GM21528 (cell line): Measurements from ENCODE around the gene CASTOR1.
A peak's percentile ranks its signal among the peaks of the same experiment; 100 is the strongest.

Experiments used
- ATAC-seq: cut with Tn5 transposase; IDR thresholded peaks from one replicate; pipeline ENCODE4 v1.9.1; 2021; ENCODE audit warnings: mild to moderate bottlenecking, moderate library complexity; ENCODE audit not compliant: unreplicated experiment, low FRiP score

CASTOR1 gene

DNA sequence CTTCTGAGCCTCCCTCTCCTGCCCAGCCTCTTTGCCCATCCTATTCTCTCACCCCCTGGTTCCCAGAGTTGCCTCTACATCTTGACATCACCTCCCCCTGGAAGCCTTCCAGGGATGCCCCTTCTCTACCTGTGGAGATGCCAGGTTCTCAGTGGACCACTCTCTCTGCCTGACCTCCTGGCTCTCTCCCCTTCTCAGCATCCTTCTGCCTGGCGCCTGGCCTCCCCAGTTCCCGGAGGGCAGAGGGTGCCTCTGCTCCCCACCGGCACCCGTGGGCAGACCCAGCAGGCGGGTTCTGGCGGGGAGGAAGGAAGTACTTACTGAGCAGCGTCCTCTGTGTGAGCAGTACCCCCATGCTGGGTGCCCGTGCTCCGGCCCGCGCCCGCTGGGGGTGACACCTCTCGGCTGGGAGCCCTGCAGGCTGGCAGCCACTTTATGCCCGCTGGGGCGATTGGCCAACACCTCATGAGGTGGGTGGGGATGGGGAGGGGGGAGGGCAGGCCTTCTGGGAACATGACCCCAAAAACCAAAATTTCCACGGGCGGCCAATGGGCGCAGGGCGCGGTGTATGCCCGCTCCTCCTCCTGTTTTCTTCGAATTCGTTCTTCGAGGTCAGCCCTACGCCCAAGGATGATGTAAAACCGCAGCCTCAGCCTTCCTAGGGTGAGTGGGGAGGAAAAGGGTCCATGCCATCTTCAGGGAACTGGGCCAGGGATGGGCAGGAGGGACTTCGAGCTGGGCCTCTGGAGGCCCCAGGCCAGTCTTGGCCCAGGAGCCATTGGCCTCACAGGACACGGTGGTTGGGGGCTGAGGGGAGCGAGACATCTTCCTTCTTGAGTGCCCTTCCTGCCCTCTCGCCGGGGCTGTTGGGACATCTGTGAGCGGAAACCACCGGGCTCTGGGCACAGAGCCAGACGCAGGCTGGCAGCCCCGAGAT, 22.6 kb downstream of the CASTOR1 start, which contains the start of gene OSM:
TSS of gene OSM (minus strand) at position 407 of the 937 bp plus-strand sequence. CDS start at position 355, 52 bp downstream.
- ATAC-seq = no peak

DNA sequence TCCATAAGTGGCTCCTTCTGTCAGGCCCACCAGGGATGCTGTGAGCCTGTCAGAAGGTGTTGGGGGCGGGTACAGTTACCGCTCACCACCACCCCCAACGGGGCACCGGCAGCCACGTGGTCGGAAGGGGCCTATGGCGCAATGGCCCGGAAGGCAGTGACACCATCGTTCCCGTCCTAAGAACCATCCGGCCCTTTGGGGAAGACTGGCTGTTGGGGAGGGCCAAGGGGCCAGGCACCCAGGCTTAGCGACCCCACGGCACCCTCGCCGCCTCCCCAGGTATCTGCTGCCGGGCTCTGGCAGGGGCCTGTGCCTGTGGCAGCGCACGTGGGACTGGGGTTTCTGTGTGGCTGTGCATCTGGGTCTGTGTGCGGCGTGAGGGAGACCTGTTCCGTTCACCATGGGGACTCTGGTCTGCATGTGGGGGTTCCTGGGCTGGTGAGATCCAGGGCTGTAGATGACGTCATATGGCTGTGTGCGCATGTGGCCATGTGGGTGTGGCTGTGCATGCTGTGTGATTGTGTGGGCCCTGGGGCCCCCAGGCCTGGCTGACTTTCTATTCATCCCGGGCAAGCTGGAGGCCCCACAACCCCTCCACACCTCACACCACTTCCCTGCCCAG, 23.4 kb downstream of the CASTOR1 start:
- ATAC-seq = peak; percentile 58

DNA sequence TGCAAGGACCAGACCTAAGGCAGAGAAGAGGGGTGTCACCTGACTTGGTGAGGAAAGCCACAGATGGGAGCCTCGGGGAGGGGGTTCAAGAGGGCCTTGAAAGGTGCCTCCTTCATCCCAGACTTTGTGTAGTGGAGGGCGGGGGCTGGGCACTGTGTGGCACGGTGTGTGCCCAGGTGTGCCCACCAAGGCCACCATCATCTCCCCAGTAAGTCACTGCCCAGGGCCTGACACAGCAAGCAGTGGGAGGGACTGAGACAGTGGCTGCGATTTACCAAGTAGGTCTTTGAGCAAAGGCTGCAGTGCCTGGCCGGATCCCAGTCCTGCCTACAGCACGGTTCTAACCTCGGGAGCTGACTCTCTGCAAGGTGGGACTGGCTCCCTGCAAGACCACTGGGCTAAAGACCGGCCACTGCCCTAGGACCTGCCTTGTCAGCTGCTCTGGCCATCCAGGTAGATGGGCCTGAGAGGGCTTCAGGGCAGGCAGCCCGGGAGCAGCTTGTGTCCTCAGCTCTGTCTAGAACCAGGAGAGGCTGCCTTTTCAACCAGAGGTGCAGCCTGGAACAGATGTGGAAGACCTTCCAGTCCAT, 24.1 kb downstream of the CASTOR1 start:
- no peak for ATAC-seq

DNA sequence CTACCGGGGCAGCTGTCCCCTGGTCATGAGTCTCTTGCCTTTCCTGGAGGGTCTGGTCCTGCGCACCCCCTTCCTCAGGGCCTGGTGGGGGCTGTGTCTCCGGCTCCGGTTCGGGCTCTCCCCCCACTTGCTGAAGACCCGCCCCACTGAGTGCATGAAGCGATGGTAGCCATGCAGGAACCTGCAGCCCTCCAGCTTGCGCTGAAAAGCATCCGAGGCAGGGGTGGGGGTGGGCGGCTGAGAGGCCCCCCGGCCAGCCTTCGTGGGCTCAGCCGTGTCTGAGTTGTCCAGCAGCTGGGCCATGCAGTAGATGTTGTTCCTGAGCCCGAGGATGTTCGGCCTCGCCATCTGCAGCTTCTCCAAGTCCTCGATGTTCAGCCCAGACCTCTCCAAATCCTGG, 25.4 kb downstream of the CASTOR1 start:
- no peak for ATAC-seq

DNA sequence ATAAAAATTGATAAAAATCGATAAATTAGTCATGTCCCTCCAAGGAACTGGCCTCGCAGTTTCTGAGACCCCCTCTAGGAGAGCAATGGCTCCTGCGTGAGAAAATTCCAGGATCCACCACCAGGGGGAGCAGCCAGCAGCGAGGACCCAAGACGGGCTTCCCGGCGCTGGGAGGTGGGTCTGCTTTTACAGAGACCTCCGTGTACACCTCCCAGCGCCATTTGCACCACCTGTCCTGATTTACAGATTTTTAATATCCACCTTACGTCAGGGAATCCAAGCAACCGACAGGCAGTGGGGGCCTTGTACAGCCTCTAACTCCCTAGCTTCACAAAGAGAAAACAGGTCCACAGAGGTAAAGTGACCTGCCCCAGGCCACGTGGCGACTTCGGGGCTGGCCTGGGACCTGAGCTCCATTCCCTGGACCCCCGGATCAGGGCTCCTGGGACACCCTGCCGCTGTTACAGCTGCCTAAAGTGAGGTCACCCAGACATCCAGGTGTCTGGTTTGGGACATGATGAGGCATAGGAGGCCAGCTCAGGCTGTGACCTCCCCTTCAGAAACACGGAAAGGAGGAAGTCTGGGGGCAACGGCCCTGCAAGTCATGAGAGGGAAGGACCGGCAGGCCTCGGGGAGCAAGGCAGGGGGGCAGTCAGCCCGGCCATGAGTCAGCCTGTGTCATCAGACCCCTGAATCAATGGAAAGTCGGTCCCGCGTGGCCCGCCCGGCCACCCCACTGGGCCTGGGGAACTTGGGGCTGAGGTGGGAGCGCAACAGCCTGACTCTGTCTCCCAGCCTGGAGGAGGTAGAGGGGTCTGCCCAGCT, 26.2 kb downstream of the CASTOR1 start:
- ATAC-seq = no peak

DNA sequence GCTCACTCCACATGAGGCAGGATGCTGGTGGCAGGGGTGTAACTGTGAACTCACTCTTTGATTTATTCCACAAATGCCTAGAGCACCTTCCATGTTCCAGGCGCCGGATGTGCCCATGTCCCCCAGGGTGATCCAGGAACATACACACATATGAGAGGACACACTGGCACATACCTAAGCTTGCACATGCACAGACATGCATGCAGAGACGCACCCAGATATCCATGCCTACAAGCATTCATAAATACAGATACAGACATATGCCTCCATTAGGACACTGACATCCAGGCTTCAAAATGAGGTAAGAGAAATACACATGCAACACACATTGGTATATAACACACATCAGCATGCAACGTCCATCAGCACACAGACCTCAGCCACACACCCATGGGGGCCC, 27.2 kb downstream of the CASTOR1 start:
- ATAC-seq = no peak

DNA sequence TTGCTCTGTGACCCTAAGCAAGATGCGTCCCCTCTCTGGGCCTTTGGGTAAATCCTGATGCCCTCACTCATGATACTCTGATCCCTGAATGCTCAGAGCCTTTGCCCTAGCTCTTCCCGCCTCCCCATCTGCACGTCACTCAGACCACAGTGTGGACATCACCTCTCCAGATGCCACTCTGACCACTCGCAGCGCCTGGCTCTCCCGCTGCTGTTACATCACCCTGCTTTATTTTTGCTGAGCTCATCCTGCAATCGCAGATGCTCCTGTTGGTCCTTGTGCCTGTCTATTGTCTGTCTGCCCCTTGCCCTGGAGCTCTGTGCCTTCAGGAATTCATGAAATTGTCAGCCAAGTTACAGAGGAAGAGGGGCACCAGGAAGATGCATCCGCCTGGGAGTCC, 28.2 kb downstream of the CASTOR1 start:
- no peak for ATAC-seq

DNA sequence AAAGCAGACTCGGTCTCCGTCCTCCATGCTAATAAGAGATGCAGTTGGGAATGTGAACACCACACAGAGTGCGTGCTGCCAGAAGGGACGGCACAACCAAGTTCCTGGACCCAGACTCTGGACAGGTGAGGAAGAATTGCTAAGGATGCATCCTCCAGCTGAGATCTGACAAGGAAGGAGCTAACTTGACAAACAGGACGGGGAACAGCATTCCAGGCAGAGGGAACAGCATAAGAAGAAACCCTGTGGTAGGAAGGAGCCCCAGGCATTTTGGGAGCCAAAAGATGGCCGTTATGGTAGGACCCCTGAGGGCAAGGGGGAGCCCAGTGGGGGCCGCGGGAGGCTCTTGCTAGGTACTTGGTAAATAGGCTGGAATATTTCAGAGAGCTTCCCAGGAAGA, 28.6 kb downstream of the CASTOR1 start:
- no peak for ATAC-seq

DNA sequence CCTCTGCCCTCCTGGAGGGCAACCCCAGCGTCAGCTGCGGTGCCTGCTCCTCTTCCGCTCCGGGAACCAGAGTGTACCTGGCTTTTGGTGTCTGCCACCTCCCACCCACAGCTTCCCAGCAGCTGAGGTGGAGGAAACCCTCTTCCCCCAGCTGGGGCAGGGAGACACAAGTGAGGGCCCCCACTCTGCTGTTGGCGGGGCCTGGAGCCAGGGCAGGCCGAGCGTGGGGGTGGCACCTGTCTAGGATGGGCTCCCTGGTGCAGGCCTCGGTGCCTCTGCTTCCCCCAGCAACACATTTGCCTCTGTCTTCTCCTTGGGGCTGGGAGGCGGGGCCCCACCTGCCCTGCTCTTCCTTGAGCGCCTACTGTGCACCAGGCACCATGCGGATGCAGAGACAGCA, 29.0 kb downstream of the CASTOR1 start:
- no peak for ATAC-seq

DNA sequence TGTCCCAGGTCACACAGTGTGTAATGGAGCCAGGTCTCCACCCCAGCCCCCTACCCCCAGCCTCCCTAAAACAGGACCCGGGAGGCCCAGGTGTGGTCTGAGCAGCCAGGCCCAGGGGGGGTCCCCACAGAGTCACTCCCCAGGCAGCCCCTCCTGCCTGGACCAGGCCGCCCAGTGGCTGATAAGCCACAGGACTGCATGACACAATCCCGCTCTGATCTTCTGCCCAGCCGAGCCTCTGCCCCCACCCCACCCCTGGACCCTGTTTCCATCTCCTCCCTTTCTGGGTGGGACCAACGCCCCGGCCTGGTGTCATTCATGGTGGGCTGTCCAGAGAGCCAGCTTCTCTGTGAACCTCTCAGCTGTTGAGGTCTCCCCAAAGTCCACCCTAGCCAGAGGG, 35.0 kb downstream of the CASTOR1 start:
- no peak for ATAC-seq

DNA sequence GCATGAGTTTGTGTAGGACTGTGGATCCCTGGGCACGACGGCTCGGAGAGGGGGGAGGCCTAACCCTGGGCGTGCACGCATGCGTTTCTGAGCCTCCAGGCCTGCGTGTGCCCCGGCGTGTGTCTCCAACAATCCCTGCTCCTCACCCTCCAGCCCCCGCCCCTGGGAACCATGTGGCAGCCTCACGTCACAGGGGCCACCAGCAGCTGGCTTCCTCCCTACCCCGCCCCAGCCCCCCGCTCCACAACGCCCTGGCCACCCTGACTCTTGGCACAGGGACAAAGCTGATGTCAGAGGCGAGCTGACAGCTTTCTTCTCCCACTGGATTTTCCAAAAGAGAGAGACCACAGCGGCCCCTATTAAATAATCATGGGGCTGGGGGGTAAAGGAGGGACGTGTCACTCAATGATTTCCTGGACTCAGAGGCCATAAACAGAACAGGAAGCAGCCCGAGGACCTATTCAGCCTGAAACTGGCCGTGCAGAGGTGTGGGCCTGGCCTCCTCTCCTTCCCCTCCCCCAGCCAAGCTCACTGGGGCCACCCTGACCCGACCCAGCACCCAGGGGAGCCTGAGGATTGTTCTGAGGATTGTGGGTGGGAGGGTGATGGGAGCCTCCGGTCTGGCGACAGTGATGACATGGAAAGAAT, 36.0 kb downstream of the CASTOR1 start:
- ATAC-seq = no peak

DNA sequence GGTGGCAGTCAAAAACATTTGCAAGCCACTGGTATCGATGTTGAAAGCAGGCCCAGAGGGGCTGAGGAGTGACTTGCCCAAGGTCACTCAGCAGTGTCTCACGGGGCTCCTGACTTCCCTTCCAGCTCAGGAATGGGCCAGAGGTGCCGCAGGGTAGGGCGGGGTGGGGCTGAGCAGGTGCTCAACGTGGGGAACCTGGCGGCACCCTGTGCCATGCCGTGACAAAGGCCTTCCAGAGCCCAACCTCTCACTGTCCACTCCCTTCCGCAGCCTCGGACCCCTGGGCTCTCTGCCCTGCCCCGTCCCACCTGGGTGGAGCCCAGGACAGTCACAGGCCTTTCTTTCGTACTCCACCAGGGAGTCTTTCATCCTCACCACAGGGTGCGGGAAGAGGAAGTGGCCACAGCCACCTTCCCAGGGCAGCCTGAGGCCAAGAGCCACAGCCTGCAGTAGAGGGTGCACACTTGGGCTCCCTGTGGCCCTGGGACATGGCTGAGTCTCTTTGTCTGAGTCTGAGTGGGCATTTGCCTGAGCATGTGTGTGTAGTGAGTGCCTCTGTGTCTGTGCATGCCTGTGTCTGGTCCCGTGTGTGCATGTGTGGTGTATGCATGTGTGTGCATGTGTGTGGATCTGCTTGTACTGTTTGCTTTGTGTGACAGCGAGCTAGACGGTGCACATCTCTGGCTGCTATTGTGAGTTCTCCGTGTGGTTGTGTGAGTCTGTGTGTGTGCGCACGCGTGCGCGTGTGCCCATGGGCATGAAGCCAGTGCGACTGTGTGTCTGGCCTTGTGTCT, 36.7 kb downstream of the CASTOR1 start:
- no peak for ATAC-seq

DNA sequence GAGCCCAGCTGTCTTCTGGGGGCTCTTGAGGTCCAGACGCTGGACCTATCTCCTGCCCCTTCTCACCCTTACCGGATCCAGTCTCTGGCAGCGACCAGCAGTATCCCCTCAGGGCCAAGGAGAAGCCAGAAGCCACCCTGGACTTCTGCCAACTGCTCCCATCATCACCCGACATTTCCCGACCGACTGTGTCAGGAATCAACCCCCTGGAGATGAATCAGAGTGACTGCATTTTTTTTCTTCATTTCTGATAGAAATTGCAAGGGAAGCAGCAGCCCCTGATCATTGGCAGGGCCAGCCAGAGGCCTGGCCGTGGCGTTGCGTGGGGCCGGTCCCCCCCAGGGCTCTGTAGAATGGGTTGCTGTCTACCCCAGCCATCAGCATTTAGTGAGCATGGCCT, 37.6 kb downstream of the CASTOR1 start:
- no peak for ATAC-seq

DNA sequence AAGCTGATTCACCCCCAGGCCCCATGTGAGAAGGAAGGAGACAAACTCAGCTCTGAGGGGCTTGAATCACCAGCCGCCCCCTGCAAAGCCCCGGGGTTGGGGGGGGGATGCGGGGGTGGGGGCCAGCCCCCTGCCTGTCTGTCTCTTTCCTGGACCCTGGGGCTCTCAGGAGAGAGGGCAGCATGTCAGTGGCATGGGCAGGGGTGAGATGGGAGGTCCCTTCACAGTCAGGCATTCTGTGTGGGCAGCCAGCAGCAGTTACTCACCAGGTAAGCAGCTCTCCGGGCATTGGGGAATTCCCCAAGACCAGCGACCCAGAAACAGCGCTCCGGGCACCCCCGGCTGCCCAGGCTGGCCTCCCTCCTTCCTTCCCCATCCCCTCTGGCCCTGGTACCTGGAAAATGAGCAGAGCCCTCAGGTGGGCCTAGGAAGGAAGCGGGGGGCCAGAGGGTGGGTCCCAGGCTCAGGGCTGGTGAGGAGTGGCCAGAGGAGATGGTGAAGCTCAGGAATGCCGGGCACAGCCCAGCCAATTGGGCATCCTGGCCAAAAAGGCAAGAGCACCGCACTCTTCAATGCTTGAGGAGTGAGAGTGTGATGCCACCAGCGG, 38.5 kb downstream of the CASTOR1 start:
- ATAC-seq = no peak

DNA sequence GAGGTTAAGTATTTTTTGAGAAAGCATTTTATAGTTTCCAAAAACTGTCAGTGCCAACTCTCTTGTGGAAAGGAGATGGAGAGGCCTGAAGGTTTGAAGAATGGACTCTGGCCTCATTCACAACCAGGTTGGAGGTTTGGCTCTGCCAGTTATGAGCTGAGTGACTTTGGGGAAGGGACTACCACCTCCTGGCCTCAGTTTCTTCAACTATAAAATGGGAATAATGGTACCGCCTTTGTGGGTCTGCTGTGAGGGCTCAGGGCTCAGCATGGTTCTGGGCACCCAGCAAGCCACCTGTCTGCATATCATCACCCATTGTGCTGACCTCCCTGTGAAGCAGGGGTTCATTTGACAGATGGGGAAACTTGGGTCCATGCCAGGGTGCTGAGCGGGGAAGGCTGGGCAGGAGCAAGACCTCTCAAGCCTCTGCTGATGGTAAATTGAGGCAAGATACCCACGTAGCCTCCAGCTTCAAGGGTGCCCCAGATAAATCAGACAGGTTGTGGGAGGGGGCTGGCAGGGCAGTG, 39.2 kb downstream of the CASTOR1 start:
- no peak for ATAC-seq

DNA sequence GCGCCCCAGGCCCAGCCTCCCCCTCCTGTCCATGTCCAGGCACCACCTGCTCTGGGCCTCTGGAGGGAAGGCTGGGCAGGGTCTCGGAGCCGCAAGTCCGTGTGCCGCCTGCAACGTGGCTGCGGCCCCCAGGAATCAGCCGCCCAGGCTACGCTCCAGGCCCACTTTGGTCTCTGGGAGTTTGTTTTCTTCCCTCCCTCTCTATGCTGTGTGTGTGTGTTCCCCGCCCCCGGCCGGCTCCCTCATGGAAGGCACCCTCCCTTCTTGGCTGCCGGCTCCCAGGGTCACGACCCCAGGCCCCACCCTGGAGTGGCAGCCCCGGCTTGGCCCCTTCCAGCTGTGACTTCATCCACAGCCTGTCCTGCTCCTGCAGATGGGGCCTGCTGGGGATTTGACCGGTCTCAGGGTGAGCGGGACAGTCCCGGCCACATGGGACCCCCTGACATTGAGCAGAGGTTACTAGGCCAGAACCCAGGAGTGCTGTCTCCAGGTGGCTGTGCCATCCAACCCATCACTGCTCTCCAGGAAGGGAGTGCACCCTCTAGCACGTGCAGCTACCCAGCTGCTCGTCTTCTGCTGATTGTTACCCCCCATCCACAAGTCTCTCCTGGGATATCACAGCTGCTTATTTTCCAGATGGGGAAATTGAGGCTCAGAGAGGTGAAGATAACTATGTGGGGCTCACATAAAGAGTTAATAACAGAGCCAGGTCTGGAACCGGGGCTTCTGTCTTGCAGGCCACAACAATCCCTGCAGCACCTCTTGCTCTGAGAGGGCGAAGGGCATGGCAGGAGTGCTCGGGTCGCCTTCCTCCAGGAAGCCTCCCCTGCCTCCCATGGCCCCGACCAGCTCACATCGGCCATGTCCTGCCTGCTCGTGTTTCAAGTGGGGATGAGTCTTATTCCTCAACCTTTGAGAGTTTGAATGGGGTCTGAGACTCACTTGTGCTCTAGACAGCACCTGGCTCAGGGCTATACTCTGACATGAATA, 40.0 kb downstream of the CASTOR1 start:
- ATAC-seq = no peak

DNA sequence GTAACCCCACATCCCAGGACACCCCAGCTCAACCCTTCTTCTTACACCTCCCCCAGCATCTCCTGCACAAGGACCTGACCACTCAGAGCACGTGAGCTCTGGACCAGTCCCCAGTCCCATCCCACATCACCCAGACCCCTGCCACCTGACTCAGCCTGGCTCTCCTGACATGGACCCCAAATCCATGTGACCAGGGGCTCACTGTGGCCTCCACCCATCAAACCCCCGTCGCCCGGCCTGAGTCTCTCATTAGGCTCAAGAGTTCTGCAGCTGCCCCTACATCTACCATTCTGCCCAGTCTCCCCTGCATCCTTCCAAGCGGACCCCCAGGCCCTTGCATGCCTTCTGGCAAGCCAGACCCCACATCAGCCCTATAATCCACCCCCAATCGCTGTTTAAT, 40.8 kb downstream of the CASTOR1 start:
- ATAC-seq = no peak

DNA sequence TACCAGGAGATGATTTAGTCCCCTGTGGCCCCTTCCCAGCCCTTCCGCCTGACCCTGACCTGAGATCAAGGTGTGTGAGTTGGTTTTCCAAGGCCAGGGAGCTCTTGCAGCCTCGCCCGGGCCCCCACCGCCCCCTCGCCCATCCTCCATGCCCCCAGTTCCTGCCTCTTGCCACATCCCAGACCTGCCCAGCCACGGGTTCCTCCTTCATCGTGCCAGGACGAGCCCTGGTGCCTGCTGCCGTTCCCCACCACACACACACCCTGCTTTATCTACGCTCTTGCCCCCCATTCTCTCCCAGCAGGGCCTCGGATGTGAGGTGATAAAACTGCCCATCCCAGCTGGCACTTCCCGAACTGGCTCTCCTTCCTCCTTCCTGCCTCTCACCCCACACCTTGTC, 41.3 kb downstream of the CASTOR1 start:
- no peak for ATAC-seq
